Gastrocnemius medialis (tissue), 4 donors: ENCODE results near the gene ANKRD40. TPM values are rescaled to one million over a fixed set of nuclear protein-coding genes. Genes with fewer than 3 reads are reported as not detected.
A peak's percentile ranks its signal among the peaks of the same experiment; 100 is the strongest.
"Not testable (repeated sequence)": the region's sequence is repeated elsewhere in the genome, so short reads cannot be mapped to it uniquely, and the experiment has no call there.

Source experiments
- ATAC-seq, 2 donors: fragments of 150-250 bp; one replicate each; pipeline ENCODE4 v1.9.1; 2016
- DNase-seq, 2 donors: peaks; one replicate each; pipeline ENCODE4 v3.0.0-alpha.2; 2019
- H3K27ac ChIP-seq, 4 donors: fragments of 200-600 bp; sonication (generic); 1 replicate in 1 of 4; 2 replicates in 3 of 4; pipeline ENCODE4 v1.5.1; 2016 to 2018; ENCODE audit warnings: mild to moderate bottlenecking in 2 of 4, moderate library complexity in 1 of 4
- H3K27me3 ChIP-seq, 3 donors: fragments of 200-600 bp; sonication (generic) in 2 of 3; 1 replicate in 1 of 3; 2 replicates in 2 of 3; pipeline versions ENCODE4 v1.5.1 to v1.6.0; 2016 to 2019; ENCODE audit warnings: mild to moderate bottlenecking in 1 of 3, moderate library complexity in 1 of 3
- H3K36me3 ChIP-seq, 2 donors: fragments of 200-600 bp; sonication (generic) in 1 of 2; one replicate each; pipeline ENCODE4 v1.5.1; 2017 to 2018
- H3K4me1 ChIP-seq, 2 donors: fragments of 200-600 bp; sonication (generic) in 1 of 2; one replicate each; pipeline ENCODE4 v1.5.1; 2016 to 2017; ENCODE audit warnings: mild to moderate bottlenecking in 2 of 2
- H3K4me3 ChIP-seq, 4 donors: fragments of 200-600 bp; sonication (generic) in 3 of 4; 1 replicate in 1 of 4; 2 replicates in 3 of 4; pipeline ENCODE4 v1.5.1; 2016 to 2019; ENCODE audit warnings: mild to moderate bottlenecking in 2 of 4
- H3K9me3 ChIP-seq, 3 donors: fragments of 200-600 bp; sonication (generic) in 2 of 3; 1 replicate in 1 of 3; 2 replicates in 2 of 3; pipeline ENCODE4 v1.5.1; 2016 to 2019
- POLR2A ChIP-seq, 2 donors: fragments of 450-650 bp; IDR thresholded peaks; one replicate each; pipeline ENCODE4 v1.6.1; 2017; ENCODE audit warnings: antibody characterized with exemption in 2 of 2, mild to moderate bottlenecking in 2 of 2, moderate library complexity in 2 of 2
- in situ Hi-C, 4 donors: fragments of 200-750 bp; cut with MboI; loops; one replicate each; pipeline versions ENCODE4 v1.15.0 to v1.8.0; 2017; ENCODE audit warnings: low sequenced_read_pairs in 4 of 4
- intact Hi-C: fragments of 100-400 bp; cut with DNase I; formaldehyde crosslinking; loops from one replicate; pipeline ENCODE4 v1.15.1; 2023; ENCODE audit warnings: low total_unique reads
- total RNA-seq, 4 donors: library from RNA; depleted of rRNA; stranded (reverse); fragments of >200 nt; gene quantifications; one replicate each; pipeline versions ENCODE4 v1.1.0 to v1.2.3, GENCODE V29; 2016
- TF ChIP-seq, protein P1 (sequence below), 5 experiments: fragments of 450-650 bp in 3 of 5; fragments of 200-600 bp in 2 of 5; sonication (generic) in 2 of 5; IDR thresholded peaks in 4 of 5; conservative IDR thresholded peaks in 1 of 5; 1 replicate in 4 of 5; 2 replicates in 1 of 5; pipeline ENCODE4 v1.5.1; 2016 to 2019; ENCODE audit warnings: antibody characterized with exemption in 5 of 5, mild to moderate bottlenecking in 3 of 5, moderate library complexity in 3 of 5

ANKRD40 gene
- total RNA-seq, 4 donors from 2014 or later, result 97.3 to 135 (median 112) TPM

DNA sequence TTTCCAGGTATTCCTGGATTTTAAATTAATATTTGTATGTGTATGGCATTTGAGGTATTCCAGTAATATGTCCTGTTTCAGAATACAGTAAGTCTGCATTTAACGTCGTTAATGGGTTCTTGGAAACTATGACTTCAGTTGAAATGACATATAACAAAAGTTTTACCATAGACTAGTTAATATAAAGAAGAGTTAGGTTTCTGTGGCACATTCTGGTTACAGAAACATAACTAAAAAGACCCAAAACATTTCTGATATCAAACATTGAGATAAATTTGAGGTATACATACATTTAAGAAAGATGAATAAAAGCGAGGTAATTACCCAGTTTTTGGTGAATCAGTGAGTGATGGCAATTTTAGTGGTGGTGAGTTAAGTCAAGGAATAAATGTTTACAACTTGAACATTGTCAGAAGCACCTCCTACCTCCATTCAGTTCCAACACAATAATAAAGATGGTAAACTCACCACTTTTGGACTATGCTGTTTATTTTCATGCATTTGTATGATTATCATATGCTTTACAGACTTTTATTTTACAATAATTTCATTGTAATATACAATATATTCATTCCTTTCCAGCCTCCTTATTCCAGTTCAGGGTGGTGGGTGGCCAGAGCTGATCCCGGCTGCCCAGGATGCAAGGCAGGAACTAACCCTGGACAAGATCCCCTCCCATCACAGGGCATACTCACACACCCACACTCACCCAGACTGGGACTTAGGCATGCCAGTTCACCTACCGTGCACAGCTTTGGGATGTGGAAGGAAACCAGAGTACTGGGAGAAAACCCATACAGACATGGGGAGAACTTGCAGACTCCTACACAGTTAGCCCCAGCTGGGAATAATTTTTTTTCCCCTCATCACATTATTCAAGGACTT is 21.4 kb upstream of the ANKRD40 start:
- TF ChIP-seq, protein P1, sequence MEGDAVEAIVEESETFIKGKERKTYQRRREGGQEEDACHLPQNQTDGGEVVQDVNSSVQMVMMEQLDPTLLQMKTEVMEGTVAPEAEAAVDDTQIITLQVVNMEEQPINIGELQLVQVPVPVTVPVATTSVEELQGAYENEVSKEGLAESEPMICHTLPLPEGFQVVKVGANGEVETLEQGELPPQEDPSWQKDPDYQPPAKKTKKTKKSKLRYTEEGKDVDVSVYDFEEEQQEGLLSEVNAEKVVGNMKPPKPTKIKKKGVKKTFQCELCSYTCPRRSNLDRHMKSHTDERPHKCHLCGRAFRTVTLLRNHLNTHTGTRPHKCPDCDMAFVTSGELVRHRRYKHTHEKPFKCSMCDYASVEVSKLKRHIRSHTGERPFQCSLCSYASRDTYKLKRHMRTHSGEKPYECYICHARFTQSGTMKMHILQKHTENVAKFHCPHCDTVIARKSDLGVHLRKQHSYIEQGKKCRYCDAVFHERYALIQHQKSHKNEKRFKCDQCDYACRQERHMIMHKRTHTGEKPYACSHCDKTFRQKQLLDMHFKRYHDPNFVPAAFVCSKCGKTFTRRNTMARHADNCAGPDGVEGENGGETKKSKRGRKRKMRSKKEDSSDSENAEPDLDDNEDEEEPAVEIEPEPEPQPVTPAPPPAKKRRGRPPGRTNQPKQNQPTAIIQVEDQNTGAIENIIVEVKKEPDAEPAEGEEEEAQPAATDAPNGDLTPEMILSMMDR (IDR thresholded peaks at IDR 0.05 in 4 of 5, conservative IDR thresholded peaks at IDR 0.05 in 1 of 5), result no peak
- TF ChIP-seq POLR2A (IDR thresholded peaks at IDR 0.05), result no peak
- H3K36me3 ChIP-seq, result no peaks in the 10 kb centered on the region
- no peaks in the 10 kb centered on the region for H3K27me3 ChIP-seq
- H3K4me3 ChIP-seq, result no peak overlapping the region
- DNase-seq, result no peak
- peak overlapping the region in 2 of 4 donors; percentile 21 to 97 for H3K27ac ChIP-seq
- in situ Hi-C loops (no loop called here), intact Hi-C loops (no loop called here)
- peaks cover 56 to 61% of the 10 kb centered on the region in 2 donors for H3K4me1 ChIP-seq
- no peak for ATAC-seq
- H3K9me3 ChIP-seq, result no peaks in the 10 kb centered on the region

- in situ Hi-C loops, result no loop called here
- TF ChIP-seq, protein P1 (IDR thresholded peaks at IDR 0.05 in 4 of 5, conservative IDR thresholded peaks at IDR 0.05 in 1 of 5), result no peak
- TF ChIP-seq POLR2A (IDR thresholded peaks at IDR 0.05), result no peak
- H3K4me1 ChIP-seq, result peaks cover 67 to 71% of the 10 kb centered on the region in 2 donors
- peak overlapping the region in 2 of 4 donors; percentile 37 to 97 for H3K27ac ChIP-seq
- H3K27me3 ChIP-seq, result no peaks in the 10 kb centered on the region
- no peak overlapping the region for H3K4me3 ChIP-seq
- H3K9me3 ChIP-seq, result no peaks in the 10 kb centered on the region
- ATAC-seq, result no peak
- intact Hi-C loops, result no loop called here
- no peak for DNase-seq
- H3K36me3 ChIP-seq, result no peaks in the 10 kb centered on the region
These were observed 20.4 kb upstream of the ANKRD40 start for GRCh38 chr17:50728112-50728429.

GRCh38 chr17:50725769-50726655 is 18.3 kb upstream of the ANKRD40 start:
- peaks cover 84 to 88% of the 10 kb centered on the region in 2 donors for H3K4me1 ChIP-seq
- no peaks in the 10 kb centered on the region for H3K36me3 ChIP-seq
- no peak for DNase-seq
- TF ChIP-seq, protein P1 (IDR thresholded peaks at IDR 0.05 in 4 of 5, conservative IDR thresholded peaks at IDR 0.05 in 1 of 5), result no peak
- no peak for TF ChIP-seq POLR2A (IDR thresholded peaks at IDR 0.05)
- no peaks in the 10 kb centered on the region for H3K27me3 ChIP-seq
- in situ Hi-C loops, result no loop called here
- intact Hi-C loops, result no loop called here
- H3K4me3 ChIP-seq, result peak overlapping the region in 3 of 4 donors; percentile 3 to 12 (median 9)
- H3K27ac ChIP-seq, result peak overlapping the region; percentile 58 to 97 (median 66)
- no peaks in the 10 kb centered on the region for H3K9me3 ChIP-seq
- peak; percentile 66 to 88 for ATAC-seq

DNA sequence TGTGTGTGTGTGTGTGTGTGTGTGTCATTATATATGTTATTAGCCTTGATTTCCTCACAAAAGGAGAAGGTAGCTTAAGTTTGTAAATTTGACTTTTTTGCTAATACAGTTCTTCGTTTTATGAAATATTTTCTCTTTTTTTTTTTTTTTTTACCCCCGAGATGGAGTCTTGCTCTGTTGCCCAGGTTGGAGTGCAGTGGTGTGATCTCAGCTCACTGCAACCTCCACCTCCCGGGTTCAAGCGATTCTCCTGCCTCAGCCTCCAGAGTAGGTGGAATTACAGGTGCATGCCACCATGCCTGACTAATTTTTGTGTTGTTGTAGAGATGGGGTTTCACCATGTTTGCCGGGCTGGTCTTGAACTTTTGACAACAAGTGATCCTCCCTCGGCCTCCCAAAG is 16.9 kb upstream of the ANKRD40 start:
- DNase-seq, H3K27me3 ChIP-seq, H3K36me3 ChIP-seq, H3K4me3 ChIP-seq, ATAC-seq, intact Hi-C loops, H3K9me3 ChIP-seq: not testable (repeated sequence)
- in situ Hi-C loops, result loop anchor here in 1 of 4 donors (25.0 kb wide), 1 partner anchor 937 kb away; the partner anchor contains the start of gene KAT7
- peak overlapping the region in 2 of 4 donors; percentile 72 to 97 for H3K27ac ChIP-seq
- peaks cover 77 to 88% of the 10 kb centered on the region in 2 donors for H3K4me1 ChIP-seq
